Neural progenitor cell (in vitro differentiated cells): Measurements from ENCODE around the gene INPP5F. TPM values are rescaled to one million over a fixed set of nuclear protein-coding genes. Genes with fewer than 3 reads are reported as not detected.

ENCODE experiments used
- DNase-seq: peaks from one replicate; pipeline ENCODE4 v3.0.0-alpha.2; 2016; ENCODE audit warnings: low spot score
- H2AFZ ChIP-seq: fragments of 200-600 bp; sonication (generic); replicated peaks from 2 replicates; pipeline ENCODE4 v1.6.1; 2016; ENCODE audit warnings: antibody characterized with exemption
- H3F3A ChIP-seq: fragments of 200-600 bp; sonication (generic); 2 replicates; pipeline ENCODE4 v1.6.1; 2016; ENCODE audit warnings: antibody characterized with exemption, low read depth
- H3K27ac ChIP-seq: fragments of 200-600 bp; sonication (generic); 2 replicates; pipeline ENCODE4 v1.5.1; 2016; ENCODE audit warnings: mild to moderate bottlenecking
- H3K27me3 ChIP-seq: fragments of 200-600 bp; sonication (generic); 2 replicates; pipeline ENCODE4 v1.6.1; 2016; ENCODE audit warnings: mild to moderate bottlenecking, moderate library complexity
- H3K36me3 ChIP-seq: fragments of 200-600 bp; sonication (generic); 2 replicates; pipeline ENCODE4 v1.5.1; 2016
- H3K4me1 ChIP-seq: fragments of 200-600 bp; sonication (generic); 2 replicates; pipeline ENCODE4 v1.6.1; 2016; ENCODE audit warnings: mixed run types
- H3K4me2 ChIP-seq: fragments of 200-600 bp; sonication (generic); 2 replicates; pipeline ENCODE4 v1.6.1; 2016
- H3K4me3 ChIP-seq: fragments of 200-600 bp; sonication (generic); 2 replicates; pipeline ENCODE4 v1.5.1; 2016
- H3K79me2 ChIP-seq: fragments of 200-600 bp; sonication (generic); 2 replicates; pipeline ENCODE4 v1.6.1; 2016; ENCODE audit warnings: low read depth
- H3K9ac ChIP-seq: fragments of 200-600 bp; sonication (generic); 2 replicates; pipeline ENCODE4 v1.6.1; 2016
- H3K9me3 ChIP-seq: fragments of 200-600 bp; sonication (generic); 2 replicates; pipeline ENCODE4 v1.5.1; 2016; ENCODE audit warnings: low read depth
- H4K20me1 ChIP-seq: fragments of 200-600 bp; sonication (generic); 2 replicates; pipeline ENCODE4 v1.6.1; 2016; ENCODE audit warnings: low read depth
- H3K27ac Mint-ChIP-seq: 3 replicates; pipeline ENCODE4 v1.8.0; 2021; ENCODE audit warnings: mixed read lengths
- H3K27me3 Mint-ChIP-seq: 2 replicates; pipeline ENCODE4 v1.8.0; 2022; ENCODE audit warnings: low read depth, mild to moderate bottlenecking, inconsistent platforms, moderate library complexity, mixed read lengths; ENCODE audit not compliant: insufficient read depth
- H3K36me3 Mint-ChIP-seq: 3 replicates; pipeline ENCODE4 v1.8.0; 2021; ENCODE audit warnings: mixed read lengths
- H3K4me1 Mint-ChIP-seq: 3 replicates; pipeline ENCODE4 v1.8.0; 2021; ENCODE audit warnings: mixed read lengths
- H3K4me3 Mint-ChIP-seq: 3 replicates; pipeline ENCODE4 v1.8.0; 2021; ENCODE audit warnings: mild to moderate bottlenecking, moderate library complexity, mixed read lengths
- H3K9me3 Mint-ChIP-seq: 3 replicates; pipeline ENCODE4 v1.8.0; 2020; ENCODE audit warnings: mixed read lengths
- CTCF ChIP-seq: fragments of 200-600 bp; sonication (generic); IDR thresholded peaks from 2 replicates; pipeline ENCODE4 v1.5.1; 2017; ENCODE audit warnings: antibody characterized with exemption, mild to moderate bottlenecking
- EZH2 ChIP-seq: fragments of 200-600 bp; sonication (generic); IDR thresholded peaks from 2 replicates; pipeline ENCODE4 v1.6.1; 2017; ENCODE audit warnings: antibody characterized with exemption, mild to moderate bottlenecking, moderate library complexity
- EZH2phosphoT487 ChIP-seq: fragments of 200-600 bp; sonication (generic); IDR thresholded peaks from 2 replicates; pipeline ENCODE4 v1.6.1; 2017; ENCODE audit warnings: antibody characterized with exemption
- total RNA-seq: library from RNA; depleted of rRNA; stranded (reverse); fragments of >200 nt; gene quantifications from 2 replicates; pipeline ENCODE4 v1.2.3, GENCODE V29; 2015; ENCODE audit warnings: low replicate concordance

Gene INPP5F
- total RNA-seq, 1 donor from 2014 or later, result 167 TPM

DNA sequence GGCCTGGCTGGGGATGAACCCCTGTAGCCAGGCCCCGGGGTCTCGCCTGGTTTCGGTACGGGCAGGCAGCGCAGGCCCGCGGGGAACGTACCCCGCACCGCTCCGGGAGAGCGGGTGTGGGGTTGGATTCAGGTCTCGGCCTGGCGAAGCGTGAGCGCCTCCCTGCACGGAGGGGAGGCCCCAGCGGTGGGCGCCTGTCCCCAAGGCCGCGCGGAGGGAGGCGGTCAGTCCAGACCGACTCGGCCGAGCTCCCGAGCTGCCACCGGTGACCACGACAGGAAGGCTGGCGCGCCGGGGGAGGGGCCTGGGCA lies 378 bp upstream of the INPP5F start:
- peak overlapping the region; percentile 95 for H3K4me3 ChIP-seq
- peaks cover 16% of the 10 kb centered on the region for H4K20me1 ChIP-seq
- peaks cover 4% of the 10 kb centered on the region for H3K9me3 ChIP-seq
- H3K36me3 ChIP-seq, result no peaks in the 10 kb centered on the region
- Mint-ChIP-seq H3K36me3 (peaks cover 5% of the 10 kb centered on the region), H3K27me3 (peaks cover 4% of the 10 kb centered on the region), H3K4me3 (peak overlapping the region; percentile 79), H3K4me1 (peaks cover 48% of the 10 kb centered on the region), H3K27ac (peak overlapping the region; percentile 27), H3K9me3 (peaks cover 4% of the 10 kb centered on the region)
- peaks cover 36% of the 10 kb centered on the region for H3K79me2 ChIP-seq
- peak overlapping the region; percentile 41 for H3K9ac ChIP-seq
- H2AFZ ChIP-seq, result peak overlapping the region; percentile 45
- H3K27ac ChIP-seq, result peak overlapping the region; percentile 84
- TF ChIP-seq CTCF (no peak), EZH2phosphoT487 (no peak), EZH2 (peak; percentile 28)
- DNase-seq, result no peak
- no peaks in the 10 kb centered on the region for H3K27me3 ChIP-seq
- H3F3A ChIP-seq, result peaks cover 40% of the 10 kb centered on the region
- peak overlapping the region; percentile 91 for H3K4me2 ChIP-seq
- H3K4me1 ChIP-seq, result peaks cover 33% of the 10 kb centered on the region

DNA sequence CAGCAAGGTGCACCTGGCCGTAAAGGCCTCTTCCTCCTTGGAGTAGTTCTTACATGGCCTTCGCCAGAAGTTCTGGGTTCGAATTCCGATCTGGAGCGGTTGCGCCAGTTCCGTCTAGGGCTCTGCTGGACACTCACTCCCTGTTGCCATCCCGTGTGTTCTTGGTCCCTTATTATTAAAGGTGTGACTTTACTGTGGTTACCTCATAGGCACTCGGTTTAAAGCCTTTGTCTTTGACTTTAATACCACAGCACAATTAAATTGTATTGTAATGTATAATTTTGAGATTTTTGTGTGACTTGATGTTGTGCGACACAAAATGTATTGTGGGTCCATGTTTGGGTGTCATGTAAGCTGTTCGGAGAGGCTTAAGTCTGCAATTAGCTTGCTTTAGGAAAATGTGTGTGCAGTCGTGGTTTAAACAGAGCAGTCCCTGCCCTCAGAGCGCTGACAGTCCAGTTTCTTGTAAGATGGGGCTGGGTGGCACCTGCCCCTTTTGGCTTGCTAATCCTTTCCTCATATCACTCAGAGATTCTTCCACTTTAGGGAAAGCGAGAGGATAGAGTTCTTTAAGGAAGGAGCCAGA lies 919 bp downstream of the INPP5F start:
- H3K4me1 ChIP-seq, result peaks cover 33% of the 10 kb centered on the region
- no peak overlapping the region for H3K9ac ChIP-seq
- H3K36me3 ChIP-seq, result no peaks in the 10 kb centered on the region
- DNase-seq, result no peak
- H3K79me2 ChIP-seq, result peaks cover 36% of the 10 kb centered on the region
- peak overlapping the region; percentile 95 for H3K4me3 ChIP-seq
- peaks cover 16% of the 10 kb centered on the region for H4K20me1 ChIP-seq
- H3K4me2 ChIP-seq, result peak overlapping the region; percentile 96
- Mint-ChIP-seq H3K9me3 (no peaks in the 10 kb centered on the region), H3K4me1 (peaks cover 46% of the 10 kb centered on the region), H3K4me3 (peak overlapping the region; percentile 94), H3K27ac (no peak overlapping the region), H3K36me3 (peaks cover 4% of the 10 kb centered on the region), H3K27me3 (peaks cover 2% of the 10 kb centered on the region)
- TF ChIP-seq CTCF (no peak), EZH2 (no peak), EZH2phosphoT487 (no peak)
- no peak overlapping the region for H3K27ac ChIP-seq
- H2AFZ ChIP-seq, result peak overlapping the region; percentile 98
- H3K9me3 ChIP-seq, result no peaks in the 10 kb centered on the region
- peaks cover 40% of the 10 kb centered on the region for H3F3A ChIP-seq
- H3K27me3 ChIP-seq, result no peaks in the 10 kb centered on the region

DNA sequence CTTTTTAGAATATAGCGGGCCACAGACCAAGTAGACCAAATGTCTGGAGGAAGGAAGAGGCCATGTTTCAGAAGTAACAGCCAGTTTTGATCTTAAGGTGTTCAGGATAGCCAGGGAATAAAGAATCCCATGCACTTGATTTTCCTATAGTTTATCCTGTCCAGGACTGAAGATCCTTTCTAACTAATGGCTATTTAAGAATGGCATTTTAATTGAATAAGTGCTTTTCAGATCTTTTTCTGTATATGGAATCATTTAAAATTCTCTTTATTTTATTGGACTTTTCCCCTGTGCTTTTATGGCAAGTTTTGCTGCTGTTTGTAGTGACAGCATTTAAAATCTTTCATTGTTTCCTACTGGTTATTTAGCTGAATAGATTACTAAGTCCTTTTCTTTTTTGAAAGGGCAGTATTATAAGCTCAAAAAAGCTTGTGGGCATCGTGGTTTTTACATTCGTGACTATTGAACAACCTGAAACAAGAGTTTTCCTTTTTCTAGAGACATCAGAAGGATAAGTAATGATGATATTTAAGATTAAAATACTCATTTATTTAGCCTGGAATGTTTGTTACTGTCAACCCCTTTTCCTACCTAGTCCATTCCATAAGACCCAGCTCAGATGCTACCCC lies 2.4 kb downstream of the INPP5F start:
- no peak overlapping the region for H2AFZ ChIP-seq
- H3K36me3 ChIP-seq, result no peaks in the 10 kb centered on the region
- no peaks in the 10 kb centered on the region for H3K9me3 ChIP-seq
- H4K20me1 ChIP-seq, result peaks cover 16% of the 10 kb centered on the region
- H3K4me1 ChIP-seq, result peaks cover 31% of the 10 kb centered on the region
- no peak for TF ChIP-seq EZH2phosphoT487
- no peak overlapping the region for H3K4me3 ChIP-seq
- no peak overlapping the region for H3K9ac ChIP-seq
- peaks cover 45% of the 10 kb centered on the region for H3K4me1 Mint-ChIP-seq
- H3K36me3 Mint-ChIP-seq, result peaks cover 4% of the 10 kb centered on the region
- no peak overlapping the region for H3K27ac Mint-ChIP-seq
- H3K79me2 ChIP-seq, result peaks cover 42% of the 10 kb centered on the region
- DNase-seq, result no peak
- H3K27me3 Mint-ChIP-seq, result peaks cover 2% of the 10 kb centered on the region
- H3K27me3 ChIP-seq, result no peaks in the 10 kb centered on the region
- no peak overlapping the region for H3K4me3 Mint-ChIP-seq
- H3K9me3 Mint-ChIP-seq, result no peaks in the 10 kb centered on the region
- H3F3A ChIP-seq, result peaks cover 37% of the 10 kb centered on the region
- no peak overlapping the region for H3K27ac ChIP-seq
- no peak overlapping the region for H3K4me2 ChIP-seq
